ENCODE results near the gene GPBAR1.

DNA sequence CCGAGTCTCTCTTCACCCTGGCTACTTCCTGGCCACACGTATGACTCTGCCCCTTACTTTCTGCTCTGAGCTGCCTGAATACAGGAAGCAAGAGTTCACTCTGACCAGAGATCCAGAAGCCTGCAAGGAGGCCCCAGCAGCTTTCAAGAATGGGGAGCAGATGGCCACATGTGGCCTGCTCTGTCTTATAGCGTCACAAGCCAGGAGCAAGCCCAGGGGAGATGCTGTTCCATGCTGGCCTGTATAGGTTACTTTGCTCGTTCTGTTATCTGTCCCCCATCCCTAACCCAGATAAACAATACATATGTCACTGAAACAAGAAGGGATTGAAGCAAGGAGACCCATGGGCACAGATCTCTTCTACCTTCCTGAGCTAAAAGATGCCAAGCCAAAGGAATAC, 13.8 kb downstream of the GPBAR1 start:
- TF ChIP-seq POLR2A (IDR thresholded peaks at IDR 0.05; ENCODE audit: low read depth, low read length) (no peak), POLR2AphosphoS5 (IDR thresholded peaks at IDR 0.05; ENCODE audit: low read depth, low read length) (no peak), TAF1 (IDR thresholded peaks at IDR 0.05; ENCODE audit: borderline replicate concordance, low read depth, low read length) (no peak)

Data from GM12892 (cell line).